GM12865 (cell line): ENCODE data around the gene NME9.

Experiments used
- DNase-seq: peaks from one replicate; pipeline ENCODE4 v3.0.0; 2010; ENCODE audit warnings: low read depth
- H3K4me3 ChIP-seq: 2 replicates; pipeline ENCODE4 v1.5.1; 2011; ENCODE audit warnings: mild to moderate bottlenecking, low read depth, low read length, control low read depth
- TF ChIP-seq, protein P1 (sequence below): IDR thresholded peaks from 2 replicates; pipeline ENCODE4 v1.5.1; 2011; ENCODE audit warnings: low read length, control low read depth, low read depth, inconsistent platforms; ENCODE audit not compliant: insufficient read depth; ENCODE audit errors: missing control alignments

NME9 gene

DNA sequence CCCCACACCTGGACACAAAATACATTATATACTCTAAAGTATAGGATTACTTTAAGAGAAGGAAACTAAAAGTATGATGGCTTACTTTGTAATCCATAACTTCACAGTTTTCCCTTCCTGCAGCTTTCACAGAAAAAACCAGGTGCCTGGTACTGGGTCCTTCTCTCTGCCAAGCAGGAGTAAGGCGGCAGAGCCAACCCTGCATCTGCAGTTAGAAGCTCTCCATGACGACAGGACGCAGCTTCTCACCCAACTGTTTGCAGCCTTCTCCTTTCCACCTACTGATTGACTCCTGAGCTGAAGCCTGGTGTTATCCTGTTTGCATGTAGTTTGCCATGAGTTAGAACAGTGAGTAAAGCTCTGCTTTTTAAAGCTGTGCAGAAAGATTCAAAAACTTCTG is 25.4 kb upstream of the NME9 start:
- TF ChIP-seq, protein P1, sequence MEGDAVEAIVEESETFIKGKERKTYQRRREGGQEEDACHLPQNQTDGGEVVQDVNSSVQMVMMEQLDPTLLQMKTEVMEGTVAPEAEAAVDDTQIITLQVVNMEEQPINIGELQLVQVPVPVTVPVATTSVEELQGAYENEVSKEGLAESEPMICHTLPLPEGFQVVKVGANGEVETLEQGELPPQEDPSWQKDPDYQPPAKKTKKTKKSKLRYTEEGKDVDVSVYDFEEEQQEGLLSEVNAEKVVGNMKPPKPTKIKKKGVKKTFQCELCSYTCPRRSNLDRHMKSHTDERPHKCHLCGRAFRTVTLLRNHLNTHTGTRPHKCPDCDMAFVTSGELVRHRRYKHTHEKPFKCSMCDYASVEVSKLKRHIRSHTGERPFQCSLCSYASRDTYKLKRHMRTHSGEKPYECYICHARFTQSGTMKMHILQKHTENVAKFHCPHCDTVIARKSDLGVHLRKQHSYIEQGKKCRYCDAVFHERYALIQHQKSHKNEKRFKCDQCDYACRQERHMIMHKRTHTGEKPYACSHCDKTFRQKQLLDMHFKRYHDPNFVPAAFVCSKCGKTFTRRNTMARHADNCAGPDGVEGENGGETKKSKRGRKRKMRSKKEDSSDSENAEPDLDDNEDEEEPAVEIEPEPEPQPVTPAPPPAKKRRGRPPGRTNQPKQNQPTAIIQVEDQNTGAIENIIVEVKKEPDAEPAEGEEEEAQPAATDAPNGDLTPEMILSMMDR: no peak
- DNase-seq: no peak
- no peak overlapping the region for H3K4me3 ChIP-seq

DNA sequence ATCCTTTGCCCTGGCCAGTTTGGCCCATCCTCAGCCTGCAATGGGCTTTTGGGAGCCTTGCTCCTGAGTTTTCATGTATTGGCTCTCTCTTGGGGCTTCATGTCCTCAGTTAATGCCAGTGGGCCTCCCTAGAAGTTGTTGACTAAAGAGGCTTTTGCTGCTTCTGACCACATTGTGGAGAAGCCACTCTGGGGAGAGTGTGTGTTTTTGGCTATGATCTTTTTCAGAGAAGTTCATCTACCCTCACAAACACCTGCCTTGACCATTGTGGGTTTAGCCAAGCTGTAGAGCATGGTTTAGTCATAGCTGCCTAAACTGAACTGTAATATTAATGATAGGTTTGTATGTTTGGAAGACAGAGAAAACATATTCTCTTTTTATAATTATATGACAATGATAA is 24.7 kb upstream of the NME9 start:
- H3K4me3 ChIP-seq: no peak overlapping the region
- TF ChIP-seq, protein P1: no peak
- no peak for DNase-seq

DNA sequence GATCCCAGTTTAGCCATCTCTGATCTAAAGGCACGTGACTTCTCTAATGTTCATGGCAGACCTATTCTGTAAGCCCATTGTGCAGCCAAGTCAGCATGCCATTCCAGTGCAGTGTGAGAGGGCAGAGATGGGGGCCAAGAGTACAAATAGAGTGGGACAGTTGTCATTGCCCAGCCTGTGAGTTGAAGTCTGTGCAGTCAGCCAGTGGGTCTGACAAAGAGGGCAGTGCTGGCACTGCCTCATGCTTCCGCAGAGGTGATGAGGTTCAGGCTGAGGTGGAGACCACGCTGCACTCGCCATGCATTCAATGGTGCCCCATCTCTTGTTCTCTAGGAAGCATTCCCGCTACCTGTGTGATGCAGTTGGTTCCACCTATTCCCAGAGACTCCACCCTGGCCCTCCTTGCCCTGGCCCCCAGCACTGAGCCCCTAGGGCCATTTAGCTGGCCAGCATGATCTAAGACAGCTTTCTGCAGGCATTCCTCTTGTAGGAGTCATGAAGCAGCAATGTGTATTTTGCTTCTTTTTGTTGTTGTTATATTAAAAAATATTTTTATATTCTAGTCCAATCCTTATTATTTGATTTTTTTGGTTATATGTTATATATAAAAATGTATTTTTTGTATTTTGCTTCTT is 22.4 kb upstream of the NME9 start:
- TF ChIP-seq, protein P1: no peak
- no peak overlapping the region for H3K4me3 ChIP-seq
- no peak for DNase-seq

DNA sequence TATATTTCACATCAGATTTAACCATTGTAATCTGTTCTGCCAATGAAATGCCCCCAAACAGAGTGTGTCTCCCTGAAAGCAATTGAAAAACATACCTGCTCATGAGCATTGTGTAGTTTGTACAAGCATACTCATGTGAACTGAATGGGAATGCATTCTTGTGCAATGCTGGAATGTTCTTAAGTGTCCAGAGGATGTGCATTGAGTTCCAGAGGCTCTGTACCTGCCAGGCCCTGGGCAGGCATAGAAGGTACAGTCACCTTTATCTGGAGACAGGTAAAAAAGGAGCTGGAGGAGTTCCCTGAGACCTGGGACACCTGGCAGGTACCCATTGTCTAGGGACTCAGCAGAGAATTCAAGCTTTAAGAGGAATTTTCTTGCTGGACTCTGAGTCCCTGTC is 21.5 kb upstream of the NME9 start:
- TF ChIP-seq, protein P1: no peak
- no peak overlapping the region for H3K4me3 ChIP-seq
- DNase-seq: no peak

DNA sequence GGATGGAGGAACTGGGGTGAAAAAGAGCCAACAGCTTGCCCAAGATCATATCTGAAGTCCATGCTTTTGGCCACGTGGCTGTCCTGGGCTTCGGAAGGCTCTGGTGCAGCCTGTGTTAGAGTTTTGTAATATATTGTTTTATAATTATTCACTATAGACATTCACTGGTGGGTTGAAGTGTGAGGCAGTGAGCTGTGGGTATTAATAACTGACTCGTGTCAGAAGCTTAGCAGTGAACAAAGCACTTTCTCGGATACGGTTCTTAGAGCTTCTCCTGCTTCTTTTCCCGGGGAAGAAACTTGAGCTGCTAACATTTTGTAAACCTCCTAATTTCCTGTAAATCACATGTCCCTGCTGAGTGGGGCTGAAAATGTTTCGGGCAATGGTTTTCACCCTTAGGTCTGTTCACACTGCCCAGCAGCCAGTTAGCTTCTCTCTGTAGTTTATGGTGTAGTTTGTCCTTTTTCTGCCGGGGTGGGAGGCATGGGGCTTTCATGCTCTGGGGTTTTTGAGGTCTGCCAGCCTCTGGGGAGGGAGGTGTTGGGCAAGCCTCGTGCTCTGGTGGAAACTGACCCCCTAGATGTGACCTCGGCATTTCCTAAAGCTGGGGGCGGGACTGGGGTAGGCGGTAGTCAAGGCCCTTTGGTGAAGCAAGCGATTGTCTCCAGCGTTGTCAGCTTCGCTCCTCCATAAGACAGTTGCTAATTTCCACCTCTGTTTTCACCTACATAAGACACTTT is 20.4 kb upstream of the NME9 start:
- no peak for DNase-seq
- H3K4me3 ChIP-seq: no peak overlapping the region
- TF ChIP-seq, protein P1: no peak

DNA sequence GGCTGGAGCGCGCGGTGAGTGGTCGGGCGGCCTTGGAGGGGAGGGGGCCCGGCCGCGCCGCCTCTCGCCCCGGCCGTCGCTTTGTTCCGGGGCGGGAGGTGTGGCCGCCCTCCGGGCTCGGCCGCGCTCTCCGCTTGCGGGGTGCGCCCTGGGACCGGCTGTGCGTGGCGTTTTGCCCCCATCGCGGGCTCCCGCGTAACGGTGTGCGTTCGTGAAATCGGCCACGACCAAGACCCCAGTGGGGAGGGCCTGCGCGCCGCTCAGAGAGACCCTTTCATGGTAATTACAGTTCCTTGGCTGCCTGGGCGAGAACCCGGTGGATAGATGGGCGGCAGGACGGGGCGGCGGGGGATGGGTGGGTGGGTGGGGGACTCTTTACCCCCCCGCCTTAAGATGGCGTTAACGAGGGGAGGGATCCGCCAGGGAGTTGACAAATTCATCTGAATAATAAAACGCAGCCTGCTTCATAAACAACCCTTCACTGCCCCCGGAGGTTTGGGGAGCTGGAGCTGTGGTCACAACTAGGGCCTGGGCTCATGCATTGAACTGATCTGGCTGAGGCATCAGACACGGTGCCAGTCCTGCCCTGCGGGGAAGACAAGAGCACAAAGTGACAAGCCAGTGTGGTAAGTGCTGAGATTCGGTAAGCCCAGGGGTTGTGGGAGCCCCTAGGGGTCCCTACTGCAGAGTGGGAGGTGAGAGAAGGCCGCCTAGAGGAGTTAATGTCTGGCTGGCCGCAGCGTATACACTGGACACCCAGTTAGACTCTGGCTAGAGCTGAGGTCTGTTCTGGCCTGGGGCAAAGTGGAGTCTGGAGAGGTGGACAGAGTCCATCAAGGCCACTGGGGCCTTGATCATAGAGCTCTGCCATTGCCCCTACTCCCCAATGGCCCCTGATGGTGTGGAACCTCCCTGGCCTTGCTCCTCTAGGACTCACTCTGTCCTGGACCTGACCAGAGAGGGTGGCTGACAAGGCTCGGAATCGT is 19.4 kb upstream of the NME9 start:
- TF ChIP-seq, protein P1: no peak
- no peak for DNase-seq
- H3K4me3 ChIP-seq: no peak overlapping the region
